Upper lobe of right lung (tissue), 1 donor: ENCODE data around the gene TMEM132E. TPM values are rescaled to one million over a fixed set of nuclear protein-coding genes. Genes with fewer than 3 reads are reported as not detected.

ENCODE experiments used
- ATAC-seq: fragments of 200-7000 bp; cut with Tn5 transposase; one replicate; pipeline ENCODE4 v1.9.1; 2020; ENCODE audit warnings: mild to moderate bottlenecking, moderate library complexity
- DNase-seq: peaks from one replicate; pipeline ENCODE4 v3.0.0-alpha.2; 2020
- H3K27ac ChIP-seq: fragments of 200-600 bp; one replicate; pipeline ENCODE4 v1.8.0; 2022
- H3K27me3 ChIP-seq: fragments of 200-600 bp; one replicate; pipeline ENCODE4 v1.8.0; 2022; ENCODE audit warnings: mild to moderate bottlenecking
- H3K36me3 ChIP-seq: fragments of 200-600 bp; one replicate; pipeline ENCODE4 v1.8.0; 2022
- H3K4me1 ChIP-seq: fragments of 200-600 bp; one replicate; pipeline ENCODE4 v1.8.0; 2022
- H3K4me3 ChIP-seq: fragments of 200-600 bp; one replicate; pipeline ENCODE4 v1.8.0; 2022; ENCODE audit warnings: mild to moderate bottlenecking
- H3K9me3 ChIP-seq: fragments of 200-600 bp; one replicate; pipeline ENCODE4 v1.8.0; 2022
- intact Hi-C: fragments of 100-400 bp; cut with DNase I; formaldehyde crosslinking; loops from one replicate; pipeline ENCODE4 v1.11.0; 2022
- total RNA-seq: library from RNA; stranded (reverse); fragmentation: NEBNext Ultra II Directional; extraction: Animal tissue kit (Norgen Biotek cat#: 25700); gene quantifications from one replicate; pipeline ENCODE4 v1.2.1, GENCODE V29; 2021
- TF ChIP-seq, protein P1 (sequence below): fragments of 200-600 bp; IDR thresholded peaks from one replicate; pipeline ENCODE4 v1.8.0; 2022; ENCODE audit warnings: antibody characterized with exemption
- donor health status: DM: no; HTN: yes; CAD: no; lungs with severe emphysema.

Gene TMEM132E
- total RNA-seq, 1 donor from 2014 or later = 0.23 TPM

DNA sequence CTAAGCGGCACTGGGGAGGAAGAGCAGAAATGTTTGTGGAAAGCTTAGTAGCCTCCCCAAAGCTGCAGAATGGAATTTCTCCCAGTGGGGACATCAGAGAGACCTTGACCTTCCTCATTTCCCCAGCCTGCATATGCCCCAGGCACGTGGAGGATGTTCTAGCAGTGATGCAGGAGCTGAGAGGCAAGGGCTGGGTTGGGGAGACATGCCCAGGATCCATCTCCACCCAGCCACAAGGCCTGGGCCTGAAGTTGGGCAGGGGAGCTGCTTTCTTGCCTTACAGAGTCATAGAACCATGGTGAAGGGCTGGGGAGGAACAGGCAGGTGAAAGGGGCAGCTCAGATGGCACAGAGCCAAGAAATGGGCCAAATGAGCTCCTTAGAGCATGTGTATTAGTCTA is 104.0 kb downstream of the TMEM132E start:
- Histone ChIP-seq H3K27me3 (peaks cover 3% of the 10 kb centered on the region), H3K4me3 (no peak overlapping the region), H3K27ac (no peak overlapping the region), H3K9me3 (no peaks in the 10 kb centered on the region), H3K36me3 (no peaks in the 10 kb centered on the region), H3K4me1 (no peaks in the 10 kb centered on the region)
- TF ChIP-seq, protein P1, sequence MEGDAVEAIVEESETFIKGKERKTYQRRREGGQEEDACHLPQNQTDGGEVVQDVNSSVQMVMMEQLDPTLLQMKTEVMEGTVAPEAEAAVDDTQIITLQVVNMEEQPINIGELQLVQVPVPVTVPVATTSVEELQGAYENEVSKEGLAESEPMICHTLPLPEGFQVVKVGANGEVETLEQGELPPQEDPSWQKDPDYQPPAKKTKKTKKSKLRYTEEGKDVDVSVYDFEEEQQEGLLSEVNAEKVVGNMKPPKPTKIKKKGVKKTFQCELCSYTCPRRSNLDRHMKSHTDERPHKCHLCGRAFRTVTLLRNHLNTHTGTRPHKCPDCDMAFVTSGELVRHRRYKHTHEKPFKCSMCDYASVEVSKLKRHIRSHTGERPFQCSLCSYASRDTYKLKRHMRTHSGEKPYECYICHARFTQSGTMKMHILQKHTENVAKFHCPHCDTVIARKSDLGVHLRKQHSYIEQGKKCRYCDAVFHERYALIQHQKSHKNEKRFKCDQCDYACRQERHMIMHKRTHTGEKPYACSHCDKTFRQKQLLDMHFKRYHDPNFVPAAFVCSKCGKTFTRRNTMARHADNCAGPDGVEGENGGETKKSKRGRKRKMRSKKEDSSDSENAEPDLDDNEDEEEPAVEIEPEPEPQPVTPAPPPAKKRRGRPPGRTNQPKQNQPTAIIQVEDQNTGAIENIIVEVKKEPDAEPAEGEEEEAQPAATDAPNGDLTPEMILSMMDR = no peak
- DNase-seq (no peak), ATAC-seq (no peak)
- intact Hi-C loops = no loop called here

Other genes with a start within 250 kb of the TMEM132E start
- gene CCL13, start 223.1 kb upstream of the TMEM132E start, total RNA-seq = 10.2 TPM
- not detected for gene CCL1, start 216.3 kb upstream of the TMEM132E start, total RNA-seq